ENCODE results near the gene RAPGEF2. TPM values are rescaled to one million over a fixed set of nuclear protein-coding genes. Genes with fewer than 3 reads are reported as not detected.
A peak's percentile ranks its signal among the peaks of the same experiment; 100 is the strongest.

The RAPGEF2 gene
- total and polyA plus RNA-seq, 9 of the 15 experiments (the other 6 are each of a cell fraction or from before 2014, with no cell fraction given), result 3.1 to 32.6 (median 23.1) TPM

- TF ChIP-seq GTF3C2 (IDR thresholded peaks at IDR 0.05; ENCODE audit: borderline replicate concordance, extremely low read depth, insufficient read length) (no peak), ELF4 (CRISPR knock-in tag; IDR thresholded peaks at IDR 0.05) (no peak), ZNF133 (CRISPR knock-in tag; IDR thresholded peaks at IDR 0.05) (no peak), ESRRA (IDR thresholded peaks at IDR 0.05; ENCODE audit: borderline replicate concordance, low read depth) (0 out of 2 replicates have a peak, but pooled peaks have one; percentile 26), BRCA1 (IDR thresholded peaks at IDR 0.05) (no peak), BRCA1 (CRISPR knock-in tag; IDR thresholded peaks at IDR 0.05) (no peak), ATF3 (IDR thresholded peaks at IDR 0.05) (no peak), ATF3 (CRISPR knock-in tag; conservative IDR thresholded peaks at IDR 0.05) (no peak), SP2 (IDR thresholded peaks at IDR 0.05; ENCODE audit: extremely low read depth, low read depth, low read length, poor library complexity, severe bottlenecking) (no peak), ZNF79 (CRISPR knock-in tag; IDR thresholded peaks at IDR 0.05; ENCODE audit: low read depth) (no peak), BCOR (IDR thresholded peaks at IDR 0.05) (no peak), BMI1 (IDR thresholded peaks at IDR 0.05; ENCODE audit: low read length) (no peak), THRA (IDR thresholded peaks at IDR 0.05) (no peak), FOXJ2 (tag; IDR thresholded peaks at IDR 0.05) (no peak), RBM22 (IDR thresholded peaks at IDR 0.05; ENCODE audit: low read depth, low read length, poor library complexity, severe bottlenecking) (no peak), CEBPG (CRISPR knock-in tag; IDR thresholded peaks at IDR 0.05) (peak; percentile 79), CEBPG (tag; conservative IDR thresholded peaks at IDR 0.05 in 1 of 2, IDR thresholded peaks at IDR 0.05 in 1 of 2) (peak; percentile 82 to 93), TAF15 (IDR thresholded peaks at IDR 0.05; ENCODE audit: low read depth, low read length) (no peak), FOXJ3 (CRISPR knock-in tag; IDR thresholded peaks at IDR 0.05) (no peak)
- TF ChIP-seq, protein P1, sequence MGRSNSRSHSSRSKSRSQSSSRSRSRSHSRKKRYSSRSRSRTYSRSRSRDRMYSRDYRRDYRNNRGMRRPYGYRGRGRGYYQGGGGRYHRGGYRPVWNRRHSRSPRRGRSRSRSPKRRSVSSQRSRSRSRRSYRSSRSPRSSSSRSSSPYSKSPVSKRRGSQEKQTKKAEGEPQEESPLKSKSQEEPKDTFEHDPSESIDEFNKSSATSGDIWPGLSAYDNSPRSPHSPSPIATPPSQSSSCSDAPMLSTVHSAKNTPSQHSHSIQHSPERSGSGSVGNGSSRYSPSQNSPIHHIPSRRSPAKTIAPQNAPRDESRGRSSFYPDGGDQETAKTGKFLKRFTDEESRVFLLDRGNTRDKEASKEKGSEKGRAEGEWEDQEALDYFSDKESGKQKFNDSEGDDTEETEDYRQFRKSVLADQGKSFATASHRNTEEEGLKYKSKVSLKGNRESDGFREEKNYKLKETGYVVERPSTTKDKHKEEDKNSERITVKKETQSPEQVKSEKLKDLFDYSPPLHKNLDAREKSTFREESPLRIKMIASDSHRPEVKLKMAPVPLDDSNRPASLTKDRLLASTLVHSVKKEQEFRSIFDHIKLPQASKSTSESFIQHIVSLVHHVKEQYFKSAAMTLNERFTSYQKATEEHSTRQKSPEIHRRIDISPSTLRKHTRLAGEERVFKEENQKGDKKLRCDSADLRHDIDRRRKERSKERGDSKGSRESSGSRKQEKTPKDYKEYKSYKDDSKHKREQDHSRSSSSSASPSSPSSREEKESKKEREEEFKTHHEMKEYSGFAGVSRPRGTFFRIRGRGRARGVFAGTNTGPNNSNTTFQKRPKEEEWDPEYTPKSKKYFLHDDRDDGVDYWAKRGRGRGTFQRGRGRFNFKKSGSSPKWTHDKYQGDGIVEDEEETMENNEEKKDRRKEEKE (IDR thresholded peaks at IDR 0.05; ENCODE audit: borderline replicate concordance in 1 of 2, control insufficient read depth in 1 of 2, low read depth in 2 of 2, low read length in 1 of 2), result no peak
Observed at GRCh38 chr4:159104694-159105414, 2.0 kb downstream of the RAPGEF2 start (continued).
